ENCODE data around the gene UGT2B10. TPM values are rescaled to one million over a fixed set of nuclear protein-coding genes. Genes with fewer than 3 reads are reported as not detected.

The UGT2B10 gene
- total RNA-seq, 1 donor, result not detected

DNA sequence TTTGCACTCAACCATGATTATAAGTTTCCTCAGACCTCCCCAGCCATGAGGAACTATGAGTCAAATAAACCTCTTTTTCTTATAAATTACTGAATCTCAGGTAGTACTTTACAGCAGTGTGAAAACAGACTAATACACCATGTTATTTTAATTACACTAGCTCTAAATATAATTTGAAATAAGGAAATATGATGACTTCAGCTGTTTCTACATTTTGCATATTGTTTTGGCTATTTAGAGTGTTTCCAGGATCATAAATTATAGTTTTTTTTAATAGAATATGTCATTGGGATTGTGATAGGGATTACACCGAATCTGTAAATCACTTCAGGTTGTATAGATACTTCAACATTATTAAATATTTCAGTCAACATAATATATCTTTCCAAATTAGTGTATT, 43.9 kb downstream of the UGT2B10 start:
- TF ChIP-seq, protein P1, sequence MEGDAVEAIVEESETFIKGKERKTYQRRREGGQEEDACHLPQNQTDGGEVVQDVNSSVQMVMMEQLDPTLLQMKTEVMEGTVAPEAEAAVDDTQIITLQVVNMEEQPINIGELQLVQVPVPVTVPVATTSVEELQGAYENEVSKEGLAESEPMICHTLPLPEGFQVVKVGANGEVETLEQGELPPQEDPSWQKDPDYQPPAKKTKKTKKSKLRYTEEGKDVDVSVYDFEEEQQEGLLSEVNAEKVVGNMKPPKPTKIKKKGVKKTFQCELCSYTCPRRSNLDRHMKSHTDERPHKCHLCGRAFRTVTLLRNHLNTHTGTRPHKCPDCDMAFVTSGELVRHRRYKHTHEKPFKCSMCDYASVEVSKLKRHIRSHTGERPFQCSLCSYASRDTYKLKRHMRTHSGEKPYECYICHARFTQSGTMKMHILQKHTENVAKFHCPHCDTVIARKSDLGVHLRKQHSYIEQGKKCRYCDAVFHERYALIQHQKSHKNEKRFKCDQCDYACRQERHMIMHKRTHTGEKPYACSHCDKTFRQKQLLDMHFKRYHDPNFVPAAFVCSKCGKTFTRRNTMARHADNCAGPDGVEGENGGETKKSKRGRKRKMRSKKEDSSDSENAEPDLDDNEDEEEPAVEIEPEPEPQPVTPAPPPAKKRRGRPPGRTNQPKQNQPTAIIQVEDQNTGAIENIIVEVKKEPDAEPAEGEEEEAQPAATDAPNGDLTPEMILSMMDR (IDR thresholded peaks at IDR 0.05; ENCODE audit: insufficient read depth, low read length), result no peak
- no peak for DNase-seq (ENCODE audit: low read depth)
- H3K4me3 ChIP-seq (ENCODE audit: low read depth, low read length), result no peak overlapping the region

DNA sequence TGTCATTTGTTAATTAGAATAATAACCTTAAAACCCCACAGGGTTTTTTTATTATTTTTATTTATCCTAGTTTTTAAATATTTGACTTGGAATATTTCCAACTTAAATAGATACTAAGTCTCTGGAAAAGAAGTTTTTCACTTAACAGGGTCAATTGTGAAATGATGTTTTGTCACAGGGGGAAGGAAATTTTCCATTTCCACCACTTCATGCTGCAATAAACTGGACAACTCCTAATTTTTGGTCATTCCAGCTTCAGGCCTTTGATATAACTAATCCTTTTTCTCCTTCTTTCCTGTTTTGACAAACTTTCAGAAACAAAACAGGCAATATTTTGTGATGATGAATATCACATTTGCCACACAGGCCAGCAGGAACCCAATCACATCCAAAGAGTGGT, 45.3 kb downstream of the UGT2B10 start:
- TF ChIP-seq, protein P1 (IDR thresholded peaks at IDR 0.05; ENCODE audit: insufficient read depth, low read length), result no peak
- no peak overlapping the region for H3K4me3 ChIP-seq (ENCODE audit: low read depth, low read length)
- no peak for DNase-seq (ENCODE audit: low read depth)

DNA sequence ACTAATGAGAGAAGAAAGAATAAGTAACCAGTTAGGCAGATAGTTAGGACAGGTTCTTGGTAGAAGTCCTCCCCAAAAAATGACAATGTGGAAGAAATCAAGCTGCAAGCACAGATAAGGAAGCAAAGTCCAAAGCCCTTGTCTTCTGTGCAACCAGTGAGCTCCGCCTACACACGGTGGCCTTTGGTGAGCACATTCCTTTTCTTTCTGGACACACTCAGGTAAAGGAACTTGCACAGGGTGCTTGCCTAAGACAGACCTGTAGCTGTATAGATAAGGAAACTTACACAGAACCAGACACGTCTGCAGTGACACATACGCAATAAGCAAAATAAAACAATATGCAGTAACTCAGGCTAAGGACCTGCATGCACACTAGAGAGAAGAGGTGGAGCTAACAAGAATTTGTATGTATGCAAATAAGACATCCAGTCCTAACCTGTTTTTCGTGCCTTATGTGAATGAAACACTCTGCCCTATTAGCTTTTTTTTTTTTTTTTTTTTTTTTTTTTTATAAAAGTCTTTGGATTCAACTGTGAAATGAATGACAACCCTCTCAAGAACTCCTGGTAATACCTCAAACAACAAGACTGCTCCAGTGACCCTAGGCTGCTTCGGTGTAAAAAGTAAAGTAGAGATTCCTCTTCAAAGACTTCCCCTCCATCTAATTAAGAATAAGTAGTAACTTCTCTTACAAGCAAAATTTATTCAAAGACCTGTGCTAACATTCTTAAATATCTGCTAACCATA, 48.8 kb downstream of the UGT2B10 start:
- no peak overlapping the region for H3K4me3 ChIP-seq (ENCODE audit: low read depth, low read length)
- TF ChIP-seq, protein P1 (IDR thresholded peaks at IDR 0.05; ENCODE audit: insufficient read depth, low read length), result no peak
- DNase-seq (ENCODE audit: low read depth), result no peak

DNA sequence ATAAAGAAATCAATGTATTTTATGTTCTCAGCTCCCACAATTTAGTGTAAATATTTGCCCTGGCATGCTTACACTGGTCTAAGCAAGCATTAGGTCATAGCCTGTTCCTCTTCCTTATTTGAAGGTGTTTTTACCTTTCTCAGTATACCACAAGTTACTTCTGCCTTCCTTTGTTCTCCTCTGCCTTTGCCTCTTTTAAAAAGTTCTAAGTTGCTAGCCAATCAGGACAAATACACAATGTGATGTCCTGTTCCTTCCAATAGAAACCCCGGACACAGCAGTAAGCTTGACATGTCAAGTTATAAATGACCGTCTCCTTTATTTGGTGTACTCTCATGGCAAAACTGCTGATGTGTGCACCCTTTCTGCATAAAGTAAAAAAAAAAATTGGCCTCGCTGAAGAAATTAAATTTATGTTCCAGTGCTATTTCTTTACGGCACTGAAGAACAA, 49.4 kb downstream of the UGT2B10 start:
- TF ChIP-seq, protein P1 (IDR thresholded peaks at IDR 0.05; ENCODE audit: insufficient read depth, low read length), result no peak
- no peak overlapping the region for H3K4me3 ChIP-seq (ENCODE audit: low read depth, low read length)
- DNase-seq (ENCODE audit: low read depth), result no peak

DNA sequence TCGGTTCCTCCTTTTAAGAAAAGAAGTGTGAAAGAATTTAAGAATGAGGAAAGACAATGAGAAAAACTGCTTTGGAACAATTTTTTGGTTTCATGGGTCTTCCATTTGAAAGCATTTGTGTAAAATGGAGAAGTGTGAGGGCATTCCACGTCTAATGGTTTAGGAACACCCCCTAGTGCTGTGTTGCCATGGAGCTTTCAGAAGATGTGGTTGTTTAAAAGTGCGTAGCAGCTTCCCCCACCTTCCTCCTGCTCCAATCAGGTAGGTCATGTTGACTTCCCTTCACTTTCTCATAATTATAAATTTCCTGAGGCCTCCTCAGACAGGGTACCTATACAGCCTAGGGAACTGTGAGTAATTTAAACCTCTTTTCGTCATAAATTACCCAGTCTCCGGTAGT, 50.0 kb downstream of the UGT2B10 start:
- DNase-seq (ENCODE audit: low read depth), result no peak

DNA sequence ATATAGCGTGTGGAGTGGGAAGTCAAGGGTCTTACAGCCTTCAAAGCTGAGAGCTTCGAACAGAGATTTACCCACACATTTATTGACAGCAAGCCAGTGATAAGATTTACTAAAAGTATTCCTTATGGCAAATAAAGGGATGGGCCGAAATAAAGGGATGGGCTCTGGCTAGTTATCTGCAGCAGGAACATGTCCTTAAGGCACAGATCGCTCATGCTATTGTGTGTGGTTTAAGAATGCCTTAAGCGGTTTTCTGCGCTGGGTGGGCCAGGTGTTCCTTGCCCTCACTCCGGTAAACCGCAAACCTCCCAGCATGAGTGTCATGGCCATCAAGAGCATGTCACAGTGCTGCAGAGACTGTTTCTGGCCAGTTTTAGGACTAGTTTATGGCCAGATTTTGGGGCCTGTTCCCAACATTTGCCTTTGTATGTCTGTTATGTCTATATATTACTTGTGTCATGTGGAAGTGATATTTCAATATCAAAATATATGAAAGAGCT, 53.5 kb downstream of the UGT2B10 start:
- DNase-seq (ENCODE audit: low read depth), result no peak
- TF ChIP-seq, protein P1 (IDR thresholded peaks at IDR 0.05; ENCODE audit: insufficient read depth, low read length), result no peak
- H3K4me3 ChIP-seq (ENCODE audit: low read depth, low read length), result no peak overlapping the region

More for the DNA sequence above, 50.0 kb downstream of the UGT2B10 start:
- no peak overlapping the region for H3K4me3 ChIP-seq (ENCODE audit: low read depth, low read length)
- TF ChIP-seq, protein P1 (IDR thresholded peaks at IDR 0.05; ENCODE audit: insufficient read depth, low read length), result no peak

All from fibroblast of the aortic adventitia (primary cell).